ENCODE measurements around the gene NOD2.

DNA sequence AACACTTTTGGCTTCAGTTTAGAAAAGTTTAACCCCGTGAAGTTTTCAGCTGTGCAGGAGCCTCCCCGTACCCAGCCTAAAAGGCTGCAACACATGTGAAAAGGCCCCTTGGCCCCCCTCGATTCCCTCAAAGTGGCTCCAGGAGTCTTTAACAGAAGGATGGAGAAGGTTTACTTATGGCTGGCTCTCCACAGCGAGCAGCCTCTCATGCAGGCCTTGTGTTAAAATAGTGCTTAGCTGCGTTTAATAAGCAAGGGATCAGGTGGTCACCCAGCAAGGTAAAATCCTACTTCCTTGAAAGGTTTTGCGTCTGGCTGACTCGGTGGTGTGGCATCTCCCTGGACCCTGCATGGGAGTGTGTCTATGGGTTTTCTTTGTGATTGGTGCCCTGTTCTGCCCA, 40.1 kb downstream of the NOD2 start:
- TF ChIP-seq CTCF (IDR thresholded peaks at IDR 0.05; ENCODE audit: insufficient read depth, low read depth, low read length) (no peak), EZH2 (IDR thresholded peaks at IDR 0.05; ENCODE audit: insufficient read depth, low read length) (no peak)

Data from astrocyte (in vitro differentiated cells and primary cell).